Osteoblast (primary cell): ENCODE measurements around the gene LRCOL1. TPM values are rescaled to one million over a fixed set of nuclear protein-coding genes. Genes with fewer than 3 reads are reported as not detected.

Experiments used
- DNase-seq: peaks from one replicate; pipeline ENCODE4 v3.0.0; 2011; ENCODE audit warnings: low spot score, mixed read lengths; ENCODE audit not compliant: insufficient read length; ENCODE audit errors: missing footprints
- H2AFZ ChIP-seq: 2 replicates; pipeline ENCODE4 v1.6.0; 2011; ENCODE audit warnings: mild to moderate bottlenecking, low read length
- H3K27ac ChIP-seq: 2 replicates; pipeline ENCODE4 v1.5.1; 2011; ENCODE audit warnings: mild to moderate bottlenecking, low read depth, low read length, moderate library complexity
- H3K27me3 ChIP-seq: 2 replicates; pipeline ENCODE4 v1.6.0; 2012; ENCODE audit warnings: mild to moderate bottlenecking, control low read depth, inconsistent platforms, low read length, moderate library complexity; ENCODE audit not compliant: insufficient read depth
- H3K36me3 ChIP-seq: 2 replicates; pipeline ENCODE4 v1.5.1; 2011; ENCODE audit warnings: mild to moderate bottlenecking, low read length, control low read depth, moderate library complexity; ENCODE audit not compliant: insufficient read depth
- H3K4me1 ChIP-seq: 2 replicates; pipeline ENCODE4 v1.5.1; 2011; ENCODE audit warnings: mild to moderate bottlenecking, low read length, control low read depth, moderate library complexity; ENCODE audit not compliant: insufficient read depth
- H3K4me2 ChIP-seq: 2 replicates; pipeline ENCODE4 v1.6.0; 2011; ENCODE audit warnings: mild to moderate bottlenecking, low read length; ENCODE audit not compliant: insufficient read depth
- H3K4me3 ChIP-seq: fragments of 200-600 bp; sonication (generic); 3 replicates; pipeline ENCODE4 v1.5.1; 2012; ENCODE audit warnings: mild to moderate bottlenecking, low read length, inconsistent platforms; ENCODE audit not compliant: insufficient read depth
- H3K79me2 ChIP-seq: 2 replicates; pipeline ENCODE4 v1.6.0; 2012; ENCODE audit warnings: mild to moderate bottlenecking, low read length, control low read depth, inconsistent platforms; ENCODE audit not compliant: insufficient read depth
- H3K9me3 ChIP-seq: 2 replicates; pipeline ENCODE4 v1.5.1; 2011; ENCODE audit warnings: low read depth, low read length, control low read depth
- H4K20me1 ChIP-seq: 2 replicates; pipeline ENCODE4 v1.6.0; 2012; ENCODE audit warnings: mild to moderate bottlenecking, low read length, control low read depth; ENCODE audit not compliant: insufficient read depth
- total RNA-seq: library from RNA; depleted of rRNA; stranded (reverse); fragments of >200 nt; gene quantifications from 2 replicates; pipeline ENCODE4 v1.2.3, GENCODE V29; 2012
- TF ChIP-seq, protein P1 (sequence below): IDR thresholded peaks from 2 replicates; pipeline ENCODE4 v1.5.1; 2011; ENCODE audit warnings: mild to moderate bottlenecking, low read depth, low read length, moderate library complexity; ENCODE audit errors: extremely low read depth

The LRCOL1 gene
- total RNA-seq, 1 donor: not detected

DNA sequence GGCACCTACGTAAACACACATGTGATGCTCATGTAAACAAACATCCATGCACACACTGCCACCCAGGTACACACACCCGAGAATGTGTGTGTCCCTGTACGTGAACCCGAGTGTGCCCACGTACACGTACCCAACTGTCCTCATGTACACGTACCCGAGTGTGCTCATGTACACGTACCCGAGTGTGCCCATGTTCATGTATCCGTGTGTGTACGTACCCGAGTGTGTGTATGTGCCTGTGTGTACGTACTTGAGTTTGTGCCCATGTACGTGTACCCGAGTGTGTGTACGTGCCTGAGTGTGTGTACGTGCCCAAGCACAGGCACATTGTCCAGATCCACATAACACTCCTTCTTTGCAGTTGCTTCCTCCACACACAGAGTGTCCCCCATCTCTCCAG is 45.0 kb downstream of the LRCOL1 start:
- Histone ChIP-seq H3K36me3 (no peaks in the 10 kb centered on the region), H4K20me1 (peaks cover 12% of the 10 kb centered on the region), H3K79me2 (no peaks in the 10 kb centered on the region), H3K9me3 (no peaks in the 10 kb centered on the region), H3K4me1 (no peaks in the 10 kb centered on the region), H3K4me2 (no peak overlapping the region), H2AFZ (no peak overlapping the region), H3K27ac (no peak overlapping the region), H3K4me3 (no peak overlapping the region), H3K27me3 (peaks cover 3% of the 10 kb centered on the region)
- DNase-seq: no peak
- TF ChIP-seq, protein P1, sequence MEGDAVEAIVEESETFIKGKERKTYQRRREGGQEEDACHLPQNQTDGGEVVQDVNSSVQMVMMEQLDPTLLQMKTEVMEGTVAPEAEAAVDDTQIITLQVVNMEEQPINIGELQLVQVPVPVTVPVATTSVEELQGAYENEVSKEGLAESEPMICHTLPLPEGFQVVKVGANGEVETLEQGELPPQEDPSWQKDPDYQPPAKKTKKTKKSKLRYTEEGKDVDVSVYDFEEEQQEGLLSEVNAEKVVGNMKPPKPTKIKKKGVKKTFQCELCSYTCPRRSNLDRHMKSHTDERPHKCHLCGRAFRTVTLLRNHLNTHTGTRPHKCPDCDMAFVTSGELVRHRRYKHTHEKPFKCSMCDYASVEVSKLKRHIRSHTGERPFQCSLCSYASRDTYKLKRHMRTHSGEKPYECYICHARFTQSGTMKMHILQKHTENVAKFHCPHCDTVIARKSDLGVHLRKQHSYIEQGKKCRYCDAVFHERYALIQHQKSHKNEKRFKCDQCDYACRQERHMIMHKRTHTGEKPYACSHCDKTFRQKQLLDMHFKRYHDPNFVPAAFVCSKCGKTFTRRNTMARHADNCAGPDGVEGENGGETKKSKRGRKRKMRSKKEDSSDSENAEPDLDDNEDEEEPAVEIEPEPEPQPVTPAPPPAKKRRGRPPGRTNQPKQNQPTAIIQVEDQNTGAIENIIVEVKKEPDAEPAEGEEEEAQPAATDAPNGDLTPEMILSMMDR: no peak

DNA sequence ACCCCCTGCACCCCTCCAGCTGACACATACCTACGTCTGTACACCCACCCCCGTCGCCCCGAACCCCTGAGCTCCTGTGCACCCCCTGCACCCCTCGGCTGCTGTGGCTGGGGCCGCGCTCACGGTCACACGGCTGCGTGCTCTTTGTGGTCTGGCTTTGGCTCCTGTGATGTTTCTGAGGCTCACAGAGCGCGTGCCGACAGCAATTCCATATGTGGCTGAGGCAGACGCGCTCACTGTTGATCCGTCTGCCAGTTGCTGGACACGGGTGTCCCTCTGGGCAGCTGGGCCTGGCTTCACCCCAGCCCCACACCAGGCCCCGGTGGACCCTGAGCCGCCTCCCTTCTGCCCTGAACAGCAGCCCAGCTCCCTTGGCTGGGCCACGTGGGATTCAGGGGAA is 46.5 kb downstream of the LRCOL1 start:
- Histone ChIP-seq H4K20me1 (peaks cover 12% of the 10 kb centered on the region), H3K9me3 (no peaks in the 10 kb centered on the region), H2AFZ (no peak overlapping the region), H3K4me1 (no peaks in the 10 kb centered on the region), H3K4me3 (no peak overlapping the region), H3K27me3 (peaks cover 10% of the 10 kb centered on the region), H3K27ac (no peak overlapping the region), H3K4me2 (no peak overlapping the region), H3K79me2 (no peaks in the 10 kb centered on the region), H3K36me3 (no peaks in the 10 kb centered on the region)
- TF ChIP-seq, protein P1: no peak
- no peak for DNase-seq

DNA sequence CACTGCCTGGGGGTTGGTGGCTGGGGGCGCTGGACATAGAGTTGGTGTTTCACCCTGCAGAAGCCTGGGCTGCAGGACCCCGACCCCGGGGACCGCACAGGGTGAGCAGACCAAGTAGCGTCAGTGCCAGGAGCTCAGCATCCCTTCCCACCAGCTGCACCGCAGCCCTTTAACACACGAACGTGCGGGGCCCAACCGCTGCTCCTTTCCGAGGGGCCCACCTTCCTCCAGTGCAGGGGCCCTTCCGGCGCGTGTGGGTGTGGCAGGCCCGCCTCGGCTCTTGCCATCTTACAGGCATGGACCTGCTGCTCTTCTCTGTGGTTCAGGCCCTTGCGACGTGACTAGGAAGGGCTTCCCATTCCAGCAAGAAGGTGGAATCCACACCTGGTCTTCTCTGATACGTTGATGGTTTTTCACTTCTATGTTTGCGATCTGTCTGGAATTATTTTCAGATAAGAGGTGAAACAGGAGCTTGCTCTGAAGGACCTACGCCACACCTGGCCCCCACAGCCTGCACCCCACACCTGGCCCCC is 47.8 kb downstream of the LRCOL1 start:
- no peak overlapping the region for H3K4me3 ChIP-seq
- H4K20me1 ChIP-seq: peaks cover 12% of the 10 kb centered on the region
- H3K79me2 ChIP-seq: no peaks in the 10 kb centered on the region
- H3K4me2 ChIP-seq: no peak overlapping the region
- H3K36me3 ChIP-seq: no peaks in the 10 kb centered on the region
- no peak for DNase-seq
- H3K9me3 ChIP-seq: no peaks in the 10 kb centered on the region
- no peaks in the 10 kb centered on the region for H3K4me1 ChIP-seq
- no peak overlapping the region for H3K27ac ChIP-seq
- no peak overlapping the region for H2AFZ ChIP-seq
- TF ChIP-seq, protein P1: no peak
- peaks cover 18% of the 10 kb centered on the region for H3K27me3 ChIP-seq

DNA sequence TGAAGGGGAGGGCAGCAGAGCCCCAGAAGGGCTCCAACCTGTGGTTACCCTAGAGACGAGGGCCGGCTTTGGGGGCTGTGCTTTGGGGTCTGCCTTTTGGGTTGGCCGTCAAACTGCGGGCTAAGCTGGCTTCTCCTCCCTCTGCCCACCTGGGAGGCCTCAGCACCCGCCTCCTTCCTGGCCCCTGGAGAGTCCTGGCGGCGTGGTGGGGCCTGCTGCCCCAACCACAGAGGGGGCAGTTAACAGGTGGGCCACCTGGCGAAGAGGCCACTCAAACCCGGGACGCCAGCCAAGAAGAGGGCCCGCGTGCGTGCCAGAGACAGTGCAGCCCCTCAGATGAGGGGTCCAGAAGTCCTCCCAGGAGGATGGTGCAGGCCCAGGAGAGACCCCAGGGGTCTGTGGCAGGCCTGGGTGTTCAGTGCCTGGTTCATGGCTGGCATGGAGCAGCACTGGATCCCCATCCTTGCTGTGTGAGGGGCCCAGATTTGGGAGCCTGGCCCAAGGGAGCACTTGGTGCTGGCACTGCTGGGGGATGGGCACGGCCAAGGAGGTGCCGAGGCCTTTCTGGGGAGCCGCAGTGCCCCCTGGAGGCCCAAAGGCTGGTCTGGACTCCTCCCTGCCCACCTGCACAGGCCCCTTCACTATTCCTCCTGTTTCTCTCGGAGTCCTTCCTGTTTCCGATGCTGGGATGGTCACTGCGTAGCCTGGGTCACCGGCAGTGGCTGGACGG is 48.8 kb downstream of the LRCOL1 start:
- peak; percentile 96 for DNase-seq
- Histone ChIP-seq H3K79me2 (no peaks in the 10 kb centered on the region), H3K36me3 (no peaks in the 10 kb centered on the region), H3K4me2 (no peak overlapping the region), H3K27me3 (peaks cover 18% of the 10 kb centered on the region), H3K4me1 (no peaks in the 10 kb centered on the region), H2AFZ (no peak overlapping the region), H3K27ac (no peak overlapping the region), H3K4me3 (no peak overlapping the region), H4K20me1 (peaks cover 12% of the 10 kb centered on the region), H3K9me3 (no peaks in the 10 kb centered on the region)
- TF ChIP-seq, protein P1: peak; percentile 26
